OCI-LY1 (cell line): ENCODE measurements around the gene RAB11FIP3.

Source experiments
- H2AFZ ChIP-seq: fragments of 200-600 bp; sonication (generic), shearing (Covaris generic); 2 replicates; pipeline ENCODE4 v1.6.0; 2014; ENCODE audit warnings: antibody characterized with exemption, mild to moderate bottlenecking, low read length
- H3F3A ChIP-seq: fragments of 200-600 bp; sonication (generic), shearing (Covaris generic); 2 replicates; pipeline ENCODE4 v1.6.0; 2014; ENCODE audit warnings: mild to moderate bottlenecking, antibody characterized with exemption, low read length, moderate library complexity; ENCODE audit not compliant: insufficient read depth
- H3K27ac ChIP-seq: fragments of 200-600 bp; sonication (generic); 2 replicates; pipeline ENCODE4 v1.5.1; 2014; ENCODE audit warnings: low read length, mixed run types, mild to moderate bottlenecking, low read depth; ENCODE audit not compliant: poor library complexity, severe bottlenecking
- H3K27me3 ChIP-seq: fragments of 200-600 bp; sonication (generic); 2 replicates; pipeline ENCODE4 v1.6.0; 2014; ENCODE audit warnings: antibody characterized with exemption, mild to moderate bottlenecking, low read length, moderate library complexity; ENCODE audit not compliant: insufficient read depth
- H3K36me3 ChIP-seq: fragments of 200-600 bp; sonication (generic); 2 replicates; pipeline ENCODE4 v1.6.1; 2014; ENCODE audit warnings: mild to moderate bottlenecking, antibody characterized with exemption, low read length, moderate library complexity, mixed read lengths; ENCODE audit not compliant: insufficient read depth
- H3K4me1 ChIP-seq: fragments of 200-600 bp; sonication (generic); 2 replicates; pipeline ENCODE4 v1.5.1; 2014; ENCODE audit warnings: mild to moderate bottlenecking, low read length, moderate library complexity; ENCODE audit not compliant: insufficient read depth, severe bottlenecking
- H3K4me2 ChIP-seq: fragments of 200-600 bp; sonication (generic), shearing (Covaris generic); 2 replicates; pipeline ENCODE4 v1.6.1; 2014; ENCODE audit warnings: low read length
- H3K4me3 ChIP-seq: fragments of 200-600 bp; sonication (generic); 2 replicates; pipeline ENCODE4 v1.5.1; 2014; ENCODE audit warnings: low read length, low read depth, mild to moderate bottlenecking, mixed read lengths; ENCODE audit not compliant: poor library complexity, severe bottlenecking
- H3K79me2 ChIP-seq: fragments of 200-600 bp; shearing (Covaris generic); 2 replicates; pipeline ENCODE4 v1.6.1; 2016; ENCODE audit warnings: mixed run types, low read length, mixed read lengths; ENCODE audit not compliant: insufficient read depth
- H3K9ac ChIP-seq: fragments of 200-600 bp; sonication (generic), shearing (Covaris generic); 2 replicates; pipeline ENCODE4 v1.6.1; 2014; ENCODE audit warnings: mild to moderate bottlenecking, low read length, mixed read lengths
- H3K9me2 ChIP-seq: fragments of 200-600 bp; sonication (generic), shearing (Covaris generic); 2 replicates; pipeline ENCODE4 v1.6.1; 2014; ENCODE audit warnings: low read depth, mild to moderate bottlenecking, low read length, mixed read lengths
- H3K9me3 ChIP-seq: fragments of 200-600 bp; shearing (Covaris generic); 2 replicates; pipeline ENCODE4 v1.6.1; 2014; ENCODE audit warnings: low read length, mixed read lengths
- H4K20me1 ChIP-seq: fragments of 200-600 bp; sonication (generic), shearing (Covaris generic); 2 replicates; pipeline ENCODE4 v1.6.0; 2016; ENCODE audit warnings: mild to moderate bottlenecking, low read length; ENCODE audit not compliant: insufficient read depth
- CTCF ChIP-seq: fragments of 200-600 bp; sonication (generic), shearing (Covaris generic); IDR thresholded peaks from 2 replicates; pipeline ENCODE4 v1.5.1; 2017; ENCODE audit warnings: mild to moderate bottlenecking, antibody characterized with exemption, low read length, moderate library complexity, mixed read lengths
- EZH2 ChIP-seq: fragments of 200-600 bp; sonication (generic), shearing (Covaris generic); IDR thresholded peaks from 2 replicates; pipeline ENCODE4 v1.8.0; 2017; ENCODE audit warnings: borderline replicate concordance, mixed run types, mild to moderate bottlenecking, antibody characterized with exemption, low read length, moderate library complexity, mixed read lengths

RAB11FIP3 gene

GRCh38 chr16:482468-483185 is 57.2 kb downstream of the RAB11FIP3 start:
- H4K20me1 ChIP-seq: no peaks in the 10 kb centered on the region
- H3K27me3 ChIP-seq: no peaks in the 10 kb centered on the region
- no peak overlapping the region for H3K27ac ChIP-seq
- H3K79me2 ChIP-seq: no peaks in the 10 kb centered on the region
- peaks cover 3% of the 10 kb centered on the region; the same call in 1 of the 2 replicates for H3K36me3 ChIP-seq
- no peak overlapping the region for H3K4me2 ChIP-seq
- no peak overlapping the region for H3K9ac ChIP-seq
- H3K4me3 ChIP-seq: no peak overlapping the region
- H3K4me1 ChIP-seq: no peaks in the 10 kb centered on the region
- no peak overlapping the region for H2AFZ ChIP-seq
- H3F3A ChIP-seq: no peaks in the 10 kb centered on the region
- no peaks in the 10 kb centered on the region for H3K9me3 ChIP-seq
- no peaks in the 10 kb centered on the region for H3K9me2 ChIP-seq
- TF ChIP-seq CTCF (no peak), EZH2 (no peak)

- Histone ChIP-seq H3K4me3 (no peak overlapping the region), H3F3A (no peaks in the 10 kb centered on the region), H3K79me2 (no peaks in the 10 kb centered on the region), H3K9me3 (no peaks in the 10 kb centered on the region), H4K20me1 (no peaks in the 10 kb centered on the region), H3K36me3 (peaks cover 3% of the 10 kb centered on the region; the same call in 1 of the 2 replicates), H3K4me2 (no peak overlapping the region), H3K9me2 (no peaks in the 10 kb centered on the region), H3K9ac (no peak overlapping the region), H3K4me1 (no peaks in the 10 kb centered on the region), H3K27me3 (no peaks in the 10 kb centered on the region), H3K27ac (no peak overlapping the region), H2AFZ (no peak overlapping the region)
- TF ChIP-seq EZH2 (no peak), CTCF (no peak)
Observed at GRCh38 chr16:483341-484075, 58.1 kb downstream of the RAB11FIP3 start.

GRCh38 chr16:489606-490005 is 64.2 kb downstream of the RAB11FIP3 start:
- Histone ChIP-seq H3K36me3 (no peaks in the 10 kb centered on the region; the same call in 1 of the 2 replicates), H3K9me3 (no peaks in the 10 kb centered on the region), H3K9me2 (no peaks in the 10 kb centered on the region), H3K4me3 (no peak overlapping the region), H2AFZ (no peak overlapping the region), H3K4me2 (no peak overlapping the region), H3F3A (no peaks in the 10 kb centered on the region), H3K27me3 (no peaks in the 10 kb centered on the region), H3K9ac (no peak overlapping the region), H3K27ac (no peak overlapping the region), H4K20me1 (no peaks in the 10 kb centered on the region), H3K4me1 (no peaks in the 10 kb centered on the region), H3K79me2 (no peaks in the 10 kb centered on the region)
- TF ChIP-seq EZH2: no peak
